MCF 10A (cell line): ENCODE data around the gene STAC. TPM values are rescaled to one million over a fixed set of nuclear protein-coding genes. Genes with fewer than 3 reads are reported as not detected.

ENCODE experiments used
- BruUV-seq: library from RNA; stranded (reverse); fragments of 400-500 nt; replicated peaks from 2 replicates; lab custom pipeline; 2021; lab: Mats Ljungman, UMichigan
- CTCF ChIA-PET: fragments of 300-600 bp; sonication (Branson Sonifier 250); formaldehyde crosslinking; extraction: SDS; loops from one replicate; lab custom pipeline; 2021; ENCODE audit warnings: antibody characterized with exemption, inconsistent platforms; lab: Yijun Ruan, JAX
- POLR2A ChIA-PET: fragments of 300-600, 350-650 bp; sonication (Branson Sonifier 250); formaldehyde crosslinking; extraction: SDS; loops from one replicate; lab custom pipeline; 2020; ENCODE audit warnings: antibody characterized with exemption, inconsistent platforms; lab: Yijun Ruan, JAX
- DNase-seq: peaks from one replicate; pipeline ENCODE4 v3.0.0-alpha.2; 2018; ENCODE audit not compliant: unreplicated experiment
- H3K27ac Mint-ChIP-seq: one replicate; pipeline ENCODE4 v1.8.0; 2022; ENCODE audit warnings: mild to moderate bottlenecking, low read depth, mixed read lengths; ENCODE audit not compliant: unreplicated experiment
- H3K27me3 Mint-ChIP-seq: one replicate; pipeline ENCODE4 v1.8.0; 2022; ENCODE audit warnings: mixed read lengths; ENCODE audit not compliant: insufficient read depth, unreplicated experiment
- H3K36me3 Mint-ChIP-seq: one replicate; pipeline ENCODE4 v1.8.0; 2022; ENCODE audit warnings: mild to moderate bottlenecking, moderate library complexity, mixed read lengths; ENCODE audit not compliant: insufficient read depth, unreplicated experiment
- H3K4me1 Mint-ChIP-seq: one replicate; pipeline ENCODE4 v1.8.0; 2022; ENCODE audit warnings: mixed read lengths; ENCODE audit not compliant: insufficient read depth, unreplicated experiment
- H3K4me3 Mint-ChIP-seq: one replicate; pipeline ENCODE4 v1.8.0; 2022; ENCODE audit warnings: mild to moderate bottlenecking, moderate library complexity, mixed read lengths; ENCODE audit not compliant: unreplicated experiment
- H3K9me3 Mint-ChIP-seq: one replicate; pipeline ENCODE4 v1.8.0; 2022; ENCODE audit warnings: mixed read lengths; ENCODE audit not compliant: unreplicated experiment
- CTCF ChIP-seq: fragments of 200-600 bp; IDR thresholded peaks from one replicate; pipeline ENCODE4 v1.8.0; 2022; ENCODE audit warnings: antibody characterized with exemption, mild to moderate bottlenecking; ENCODE audit not compliant: unreplicated experiment
- intact Hi-C: fragments of 100-400 bp; cut with micrococcal nuclease; formaldehyde crosslinking; loops from 2 replicates; pipeline ENCODE4 v1.14.1; 2022
- total RNA-seq: library from RNA; stranded (reverse); gene quantifications from 2 replicates; pipeline ENCODE4 v1.2.3, GENCODE V29; 2022

The STAC gene
- total RNA-seq, 1 experiment from 2014 or later: 1.1 TPM

- Mint-ChIP-seq H3K27ac (no peak overlapping the region), H3K4me1 (no peaks in the 10 kb centered on the region), H3K27me3 (no peaks in the 10 kb centered on the region), H3K36me3 (no peaks in the 10 kb centered on the region), H3K4me3 (no peak overlapping the region), H3K9me3 (no peaks in the 10 kb centered on the region)
- CTCF ChIA-PET: no interaction called here
- no TSS peak for BruUV-seq
- POLR2A ChIA-PET: no interaction called here
- no peak for TF ChIP-seq CTCF
- intact Hi-C loops: no loop called here
- DNase-seq: no peak
Observed at GRCh38 chr3:36455406-36455805, 75.1 kb downstream of the STAC start.

GRCh38 chr3:36456784-36457183, 76.5 kb downstream of the STAC start:
- ChIA-PET CTCF (no interaction called here), POLR2A (no interaction called here)
- Mint-ChIP-seq H3K27ac (no peak overlapping the region), H3K27me3 (no peaks in the 10 kb centered on the region), H3K9me3 (no peaks in the 10 kb centered on the region), H3K36me3 (no peaks in the 10 kb centered on the region), H3K4me1 (no peaks in the 10 kb centered on the region), H3K4me3 (no peak overlapping the region)
- no peak for TF ChIP-seq CTCF
- intact Hi-C loops: no loop called here
- no peak for DNase-seq
- no TSS peak for BruUV-seq

- intact Hi-C loops: no loop called here
- DNase-seq: no peak
- H3K27ac Mint-ChIP-seq: no peak overlapping the region
- H3K36me3 Mint-ChIP-seq: no peaks in the 10 kb centered on the region
- no peaks in the 10 kb centered on the region for H3K4me1 Mint-ChIP-seq
- TF ChIP-seq CTCF: no peak
- no peaks in the 10 kb centered on the region for H3K27me3 Mint-ChIP-seq
- BruUV-seq: no TSS peak
- CTCF ChIA-PET: no interaction called here
- no peaks in the 10 kb centered on the region for H3K9me3 Mint-ChIP-seq
- POLR2A ChIA-PET: interaction anchor here (0.6 to 1.0 kb wide), 2 partner anchors 18 to 266 kb away, joined by 4 to 5 read pairs; no protein-coding TSS in a partner anchor
- no peak overlapping the region for H3K4me3 Mint-ChIP-seq
Observed at GRCh38 chr3:36457667-36458066, 77.4 kb downstream of the STAC start.

- ChIA-PET CTCF (no interaction called here), POLR2A (no interaction called here)
- no peaks in the 10 kb centered on the region for H3K27me3 Mint-ChIP-seq
- no TSS peak for BruUV-seq
- TF ChIP-seq CTCF: no peak
- no peaks in the 10 kb centered on the region for H3K9me3 Mint-ChIP-seq
- no peak for DNase-seq
- H3K4me1 Mint-ChIP-seq: no peaks in the 10 kb centered on the region
- no peaks in the 10 kb centered on the region for H3K36me3 Mint-ChIP-seq
- intact Hi-C loops: no loop called here
- H3K27ac Mint-ChIP-seq: no peak overlapping the region
- no peak overlapping the region for H3K4me3 Mint-ChIP-seq
Observed at GRCh38 chr3:36459177-36459576, 78.9 kb downstream of the STAC start.
